ENCODE data around the gene CCDC187. TPM values are rescaled to one million over a fixed set of nuclear protein-coding genes. Genes with fewer than 3 reads are reported as not detected.

CCDC187 gene
- total and polyA plus RNA-seq, 2 of the 13 experiments (the other 11 are each of a cell fraction or from before 2014, with no cell fraction given), result 0.03 to 0.13 TPM

DNA sequence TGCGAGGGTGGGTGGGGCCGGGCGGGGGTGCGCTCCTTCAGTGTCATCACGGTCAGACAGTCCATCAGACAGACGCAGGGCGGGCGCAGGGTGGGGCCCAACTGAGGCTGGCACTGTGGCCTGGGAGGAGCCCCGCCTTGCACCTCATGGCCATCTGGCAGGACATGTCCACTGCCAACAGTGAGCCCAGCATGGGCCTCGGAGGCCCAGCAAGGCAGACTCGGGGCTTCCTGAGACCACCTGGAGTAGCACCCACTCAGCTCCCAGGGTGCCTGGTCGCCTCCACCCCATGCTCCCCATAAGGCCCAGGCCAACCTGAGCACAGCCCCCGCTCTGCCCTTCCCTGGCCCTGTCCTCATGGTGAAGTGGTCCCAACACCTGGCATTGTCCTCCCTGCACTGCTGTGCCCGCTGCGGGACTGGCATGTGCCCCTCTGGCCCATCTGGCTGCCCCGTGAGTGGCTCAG, 14.9 kb upstream of the CCDC187 start:
- in situ Hi-C loops (cut with HindIII; ENCODE audit: extremely low pct_ligation_motif_present, low pct_unique_long_range_greater_than_20kb) (no loop called here), intact Hi-C loops (cut with micrococcal nuclease; ENCODE audit: unreplicated experiment) (no loop called here)
- H3K4me2 ChIP-seq (ENCODE audit: low read depth, low read length), result no peak overlapping the region
- H4K20me1 ChIP-seq (ENCODE audit: insufficient read depth, low read length), result no peaks in the 10 kb centered on the region
- peaks cover 9 to 25% of the 10 kb centered on the region in 2 experiments for H3K27me3 ChIP-seq (ENCODE audit: control insufficient read depth in 1 of 2, insufficient read depth in 2 of 2, low read length in 2 of 2)
- no peak for DNase-seq (ENCODE audit: low spot score)
- H3K4me1 ChIP-seq (ENCODE audit: insufficient read depth, low read length), result peaks cover 13% of the 10 kb centered on the region
- ATAC-seq, result no peak
- no peak overlapping the region for H3K4me3 ChIP-seq (replicated peaks in 1 of 3; ENCODE audit: insufficient read depth in 1 of 3, low read depth in 2 of 3, low read length in 3 of 3)
- peaks cover 16% of the 10 kb centered on the region for H3K9me3 ChIP-seq (ENCODE audit: low read length)
- CTCF ChIA-PET (ENCODE audit: low intra/inter-chr PET ratio, low total read pairs), result no interaction called here
- BruUV-seq (replicated peaks), result no TSS peak
- no peak for FAIRE-seq
- H3K79me2 ChIP-seq (ENCODE audit: insufficient read depth, low read length), result no peaks in the 10 kb centered on the region
- WGBS (ENCODE audit: low lambda C conversion rate), result 42% methylated on average over 3 of the region's 16 CpGs
- POLR2A ChIA-PET, result no interaction called here
- no peak overlapping the region for H3K27ac ChIP-seq (ENCODE audit: extremely low read length, insufficient read depth, low read length)
- no peak overlapping the region for H3K9ac ChIP-seq (ENCODE audit: insufficient read depth, low read depth, low read length)
- no peaks in the 10 kb centered on the region for H3K36me3 ChIP-seq (replicated peaks in 1 of 2; ENCODE audit: control insufficient read depth in 1 of 2, insufficient read depth in 2 of 2, low read length in 2 of 2)
- H2AFZ ChIP-seq (ENCODE audit: low read length), result no peak overlapping the region
- no peak for TF ChIP-seq ZFP1 (CRISPR knock-in tag; IDR thresholded peaks at IDR 0.05)
- no peak for TF ChIP-seq DNMT1 (CRISPR knock-in tag; IDR thresholded peaks at IDR 0.05)
- no peak for TF ChIP-seq ZNF616 (CRISPR knock-in tag; IDR thresholded peaks at IDR 0.05; ENCODE audit: low read depth)
- TF ChIP-seq ZNF720 (CRISPR knock-in tag; IDR thresholded peaks at IDR 0.05), result no peak
- TF ChIP-seq, protein P1, sequence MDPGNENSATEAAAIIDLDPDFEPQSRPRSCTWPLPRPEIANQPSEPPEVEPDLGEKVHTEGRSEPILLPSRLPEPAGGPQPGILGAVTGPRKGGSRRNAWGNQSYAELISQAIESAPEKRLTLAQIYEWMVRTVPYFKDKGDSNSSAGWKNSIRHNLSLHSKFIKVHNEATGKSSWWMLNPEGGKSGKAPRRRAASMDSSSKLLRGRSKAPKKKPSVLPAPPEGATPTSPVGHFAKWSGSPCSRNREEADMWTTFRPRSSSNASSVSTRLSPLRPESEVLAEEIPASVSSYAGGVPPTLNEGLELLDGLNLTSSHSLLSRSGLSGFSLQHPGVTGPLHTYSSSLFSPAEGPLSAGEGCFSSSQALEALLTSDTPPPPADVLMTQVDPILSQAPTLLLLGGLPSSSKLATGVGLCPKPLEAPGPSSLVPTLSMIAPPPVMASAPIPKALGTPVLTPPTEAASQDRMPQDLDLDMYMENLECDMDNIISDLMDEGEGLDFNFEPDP (CRISPR knock-in tag; conservative IDR thresholded peaks at IDR 0.05), result no peak
- TF ChIP-seq TOPORS (CRISPR knock-in tag; IDR thresholded peaks at IDR 0.05), result no peak
- TF ChIP-seq, protein P2, sequence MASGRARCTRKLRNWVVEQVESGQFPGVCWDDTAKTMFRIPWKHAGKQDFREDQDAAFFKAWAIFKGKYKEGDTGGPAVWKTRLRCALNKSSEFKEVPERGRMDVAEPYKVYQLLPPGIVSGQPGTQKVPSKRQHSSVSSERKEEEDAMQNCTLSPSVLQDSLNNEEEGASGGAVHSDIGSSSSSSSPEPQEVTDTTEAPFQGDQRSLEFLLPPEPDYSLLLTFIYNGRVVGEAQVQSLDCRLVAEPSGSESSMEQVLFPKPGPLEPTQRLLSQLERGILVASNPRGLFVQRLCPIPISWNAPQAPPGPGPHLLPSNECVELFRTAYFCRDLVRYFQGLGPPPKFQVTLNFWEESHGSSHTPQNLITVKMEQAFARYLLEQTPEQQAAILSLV (CRISPR knock-in tag; IDR thresholded peaks at IDR 0.05; ENCODE audit: borderline replicate concordance), result no peak
- no peak for TF ChIP-seq PATZ1 (CRISPR knock-in tag; IDR thresholded peaks at IDR 0.05)
- TF ChIP-seq, protein P3, sequence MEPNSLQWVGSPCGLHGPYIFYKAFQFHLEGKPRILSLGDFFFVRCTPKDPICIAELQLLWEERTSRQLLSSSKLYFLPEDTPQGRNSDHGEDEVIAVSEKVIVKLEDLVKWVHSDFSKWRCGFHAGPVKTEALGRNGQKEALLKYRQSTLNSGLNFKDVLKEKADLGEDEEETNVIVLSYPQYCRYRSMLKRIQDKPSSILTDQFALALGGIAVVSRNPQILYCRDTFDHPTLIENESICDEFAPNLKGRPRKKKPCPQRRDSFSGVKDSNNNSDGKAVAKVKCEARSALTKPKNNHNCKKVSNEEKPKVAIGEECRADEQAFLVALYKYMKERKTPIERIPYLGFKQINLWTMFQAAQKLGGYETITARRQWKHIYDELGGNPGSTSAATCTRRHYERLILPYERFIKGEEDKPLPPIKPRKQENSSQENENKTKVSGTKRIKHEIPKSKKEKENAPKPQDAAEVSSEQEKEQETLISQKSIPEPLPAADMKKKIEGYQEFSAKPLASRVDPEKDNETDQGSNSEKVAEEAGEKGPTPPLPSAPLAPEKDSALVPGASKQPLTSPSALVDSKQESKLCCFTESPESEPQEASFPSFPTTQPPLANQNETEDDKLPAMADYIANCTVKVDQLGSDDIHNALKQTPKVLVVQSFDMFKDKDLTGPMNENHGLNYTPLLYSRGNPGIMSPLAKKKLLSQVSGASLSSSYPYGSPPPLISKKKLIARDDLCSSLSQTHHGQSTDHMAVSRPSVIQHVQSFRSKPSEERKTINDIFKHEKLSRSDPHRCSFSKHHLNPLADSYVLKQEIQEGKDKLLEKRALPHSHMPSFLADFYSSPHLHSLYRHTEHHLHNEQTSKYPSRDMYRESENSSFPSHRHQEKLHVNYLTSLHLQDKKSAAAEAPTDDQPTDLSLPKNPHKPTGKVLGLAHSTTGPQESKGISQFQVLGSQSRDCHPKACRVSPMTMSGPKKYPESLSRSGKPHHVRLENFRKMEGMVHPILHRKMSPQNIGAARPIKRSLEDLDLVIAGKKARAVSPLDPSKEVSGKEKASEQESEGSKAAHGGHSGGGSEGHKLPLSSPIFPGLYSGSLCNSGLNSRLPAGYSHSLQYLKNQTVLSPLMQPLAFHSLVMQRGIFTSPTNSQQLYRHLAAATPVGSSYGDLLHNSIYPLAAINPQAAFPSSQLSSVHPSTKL (CRISPR knock-in tag; IDR thresholded peaks at IDR 0.05), result no peak
- no peak for TF ChIP-seq ZNF280B (CRISPR knock-in tag; IDR thresholded peaks at IDR 0.05; ENCODE audit: borderline replicate concordance)
- TF ChIP-seq NFE2L2 (IDR thresholded peaks at IDR 0.05; ENCODE audit: low read length), result no peak
- TF ChIP-seq GLI4 (CRISPR knock-in tag; IDR thresholded peaks at IDR 0.05; ENCODE audit: borderline replicate concordance), result no peak
- TF ChIP-seq KDM6A (CRISPR knock-in tag; IDR thresholded peaks at IDR 0.05; ENCODE audit: low read depth), result no peak
